H1 (cell line): ENCODE results near the gene HDHD5. TPM values are rescaled to one million over a fixed set of nuclear protein-coding genes. Genes with fewer than 3 reads are reported as not detected.
"Not testable (repeated sequence)": the region's sequence is repeated elsewhere in the genome, so short reads cannot be mapped to it uniquely, and the experiment has no call there.

Experiments
- CTCF ChIA-PET: fragments of 300-600 bp; sonication (Branson Sonifier 250); formaldehyde crosslinking; loops from one replicate; lab custom pipeline; 2021; ENCODE audit not compliant: partially characterized antibody; lab: Charles Lee
- POLR2A ChIA-PET: fragments of 300-600 bp; sonication (Branson Sonifier 250); formaldehyde crosslinking; loops from one replicate; lab custom pipeline; 2021; ENCODE audit warnings: inconsistent platforms; ENCODE audit not compliant: partially characterized antibody; lab: Charles Lee
- DNase-seq, 2 experiments: peaks; one replicate each; pipeline versions ENCODE4 v3.0.0 to v3.0.0-alpha.2; 2010 to 2022; ENCODE audit warnings: low spot score in 2 of 2, low read depth in 1 of 2, mixed read lengths in 1 of 2
- FAIRE-seq: peaks from 2 replicates; lab custom pipeline; 2011; peaks lifted over from hg19 to GRCh38; lab: Jason Lieb, UNC
- H2AFZ ChIP-seq: 2 replicates; pipeline ENCODE4 v1.8.1; 2012; ENCODE audit warnings: low read length, inconsistent platforms
- H2AK5ac ChIP-seq: 2 replicates; pipeline ENCODE4 v1.6.1; 2013; ENCODE audit warnings: low read depth, low read length
- H2BK120ac ChIP-seq: replicated peaks from 2 replicates; pipeline ENCODE3; 2013; ENCODE audit warnings: low read depth, low read length, inconsistent platforms
- H2BK12ac ChIP-seq: 2 replicates; pipeline ENCODE4 v1.6.1; 2013; ENCODE audit warnings: low read depth, low read length
- H2BK15ac ChIP-seq: 2 replicates; pipeline ENCODE4 v1.6.1; 2013; ENCODE audit warnings: low read length
- H2BK20ac ChIP-seq: 2 replicates; pipeline ENCODE4 v1.6.1; 2013; ENCODE audit warnings: low read length
- H2BK5ac ChIP-seq: 2 replicates; pipeline ENCODE4 v1.6.1; 2013; ENCODE audit warnings: low read depth, low read length
- H3K14ac ChIP-seq: 2 replicates; pipeline ENCODE4 v1.6.1; 2013; ENCODE audit warnings: inconsistent platforms; ENCODE audit not compliant: insufficient read length
- H3K18ac ChIP-seq: 2 replicates; pipeline ENCODE4 v1.6.1; 2013; ENCODE audit warnings: low read length; ENCODE audit errors: extremely low read depth
- H3K23ac ChIP-seq: 2 replicates; pipeline ENCODE4 v1.6.1; 2013; ENCODE audit warnings: inconsistent platforms; ENCODE audit not compliant: insufficient read length
- H3K23me2 ChIP-seq: 2 replicates; pipeline ENCODE4 v1.6.1; 2013; ENCODE audit warnings: low read depth, low read length
- H3K27ac ChIP-seq: 2 replicates; pipeline ENCODE4 v1.6.1; 2011; ENCODE audit warnings: low read depth, low read length, inconsistent platforms
- H3K27me3 ChIP-seq, 4 experiments: replicated peaks in 1 of 4; 1 replicate in 1 of 4; 2 replicates in 3 of 4; pipeline versions ENCODE4 v1.6.1 to v1.8.1; 2011 to 2013; ENCODE audit warnings: low read length in 3 of 4, mild to moderate bottlenecking in 3 of 4, inconsistent platforms in 2 of 4, mixed read lengths in 2 of 4, moderate library complexity in 1 of 4; ENCODE audit not compliant: control insufficient read depth in 3 of 4, insufficient read depth in 3 of 4; ENCODE audit errors: extremely low read depth in 1 of 4
- H3K36me3 ChIP-seq, 4 experiments: 2 replicates each; pipeline versions ENCODE4 v1.6.1 to v1.8.1; 2011 to 2013; ENCODE audit warnings: mild to moderate bottlenecking in 4 of 4, low read length in 3 of 4, moderate library complexity in 2 of 4, control low read depth in 1 of 4, inconsistent platforms in 1 of 4; ENCODE audit not compliant: insufficient read depth in 4 of 4, control insufficient read depth in 2 of 4
- H3K4ac ChIP-seq: replicated peaks from 2 replicates; pipeline ENCODE3; 2013; ENCODE audit warnings: low read length, low read depth, mixed read lengths, inconsistent platforms; ENCODE audit not compliant: insufficient read length
- H3K4me1 ChIP-seq, 4 experiments: replicated peaks in 1 of 4; 1 replicate in 1 of 4; 2 replicates in 3 of 4; pipeline versions ENCODE4 v1.6.1 to v1.8.1; 2011 to 2013; ENCODE audit warnings: low read length in 3 of 4, inconsistent platforms in 2 of 4, mixed read lengths in 1 of 4; ENCODE audit not compliant: insufficient read depth in 4 of 4, control insufficient read depth in 3 of 4
- H3K4me2 ChIP-seq, 2 experiments: 2 replicates each; pipeline versions ENCODE4 v1.6.1 to v1.8.1; 2011 to 2013; ENCODE audit warnings: low read depth in 2 of 2, low read length in 2 of 2, control low read depth in 1 of 2, inconsistent platforms in 1 of 2, mild to moderate bottlenecking in 1 of 2; ENCODE audit not compliant: insufficient read depth in 1 of 2
- H3K4me3 ChIP-seq, 4 experiments: fragments of 200-600, 300-600 bp in 1 of 4; sonication (generic), shearing (Covaris generic), sonication (Bioruptor Twin) in 1 of 4; 2 replicates each; pipeline versions ENCODE4 v1.5.1 to v1.8.1; 2011 to 2016; ENCODE audit warnings: low read length in 4 of 4, low read depth in 3 of 4, control low read depth in 2 of 4, inconsistent platforms in 2 of 4, mild to moderate bottlenecking in 2 of 4, mixed read lengths in 1 of 4, moderate library complexity in 1 of 4; ENCODE audit not compliant: insufficient read depth in 2 of 4; ENCODE audit errors: extremely low read depth in 1 of 4
- H3K56ac ChIP-seq: replicated peaks from 2 replicates; pipeline ENCODE3; 2013; ENCODE audit warnings: low read depth, mild to moderate bottlenecking, mixed read lengths, low read length, inconsistent platforms; ENCODE audit not compliant: insufficient read length
- H3K79me1 ChIP-seq: 2 replicates; pipeline ENCODE4 v1.6.1; 2013; ENCODE audit warnings: low read depth, low read length, control low read depth
- H3K79me2 ChIP-seq, 2 experiments: 2 replicates each; pipeline versions ENCODE4 v1.6.1 to v1.8.1; 2012 to 2013; ENCODE audit warnings: low read length in 2 of 2, mild to moderate bottlenecking in 2 of 2, inconsistent platforms in 1 of 2; ENCODE audit not compliant: insufficient read depth in 2 of 2, control insufficient read depth in 1 of 2
- H3K9ac ChIP-seq, 4 experiments: replicated peaks in 1 of 4; 1 replicate in 1 of 4; 2 replicates in 3 of 4; pipeline versions ENCODE4 v1.6.1 to v1.8.1; 2011 to 2013; ENCODE audit warnings: low read depth in 3 of 4, low read length in 3 of 4, control low read depth in 2 of 4, mild to moderate bottlenecking in 2 of 4, moderate library complexity in 2 of 4, inconsistent platforms in 1 of 4; ENCODE audit errors: extremely low read depth in 1 of 4
- H3K9me3 ChIP-seq, 2 experiments: 2 replicates each; pipeline versions ENCODE4 v1.6.1 to v1.8.1; 2012 to 2013; ENCODE audit warnings: mild to moderate bottlenecking in 2 of 2, moderate library complexity in 2 of 2, control low read depth in 1 of 2, inconsistent platforms in 1 of 2, low read depth in 1 of 2, low read length in 1 of 2, mixed read lengths in 1 of 2; ENCODE audit not compliant: insufficient read depth in 2 of 2
- H4K20me1 ChIP-seq, 2 experiments: replicated peaks in 1 of 2; 2 replicates each; pipeline versions ENCODE3 to v1.8.1; 2011 to 2013; ENCODE audit warnings: inconsistent platforms in 2 of 2, low read length in 2 of 2, mild to moderate bottlenecking in 1 of 2; ENCODE audit not compliant: insufficient read depth in 2 of 2, control insufficient read depth in 1 of 2
- H4K5ac ChIP-seq: 2 replicates; pipeline ENCODE4 v1.6.1; 2013; ENCODE audit warnings: low read length, low read depth, mixed read lengths, inconsistent platforms; ENCODE audit not compliant: insufficient read length
- H4K8ac ChIP-seq: 2 replicates; pipeline ENCODE4 v1.8.0; 2013; ENCODE audit warnings: mild to moderate bottlenecking, moderate library complexity, low read length, inconsistent platforms; ENCODE audit not compliant: insufficient read depth; ENCODE audit errors: extremely low read depth
- H4K91ac ChIP-seq: replicated peaks from 2 replicates; pipeline ENCODE3; 2013; ENCODE audit warnings: low read length, mixed read lengths, inconsistent platforms; ENCODE audit not compliant: insufficient read length
- WGBS, 2 experiments: shearing (Covaris generic) in 1 of 2; methylation state at CpG; one replicate each; pipeline versions ENCODE4 v1.1.6 to v1.1.7; 2013 to 2015; ENCODE audit warnings: low lambda C conversion rate in 2 of 2, mixed read lengths in 2 of 2, inconsistent platforms in 1 of 2, low coverage in 1 of 2, missing lambda C conversion rate in 1 of 2; ENCODE audit not compliant: insufficient replicate concordance in 2 of 2, insufficient coverage in 1 of 2, insufficient read length in 1 of 2; ENCODE audit errors: extremely low coverage in 1 of 2, missing lambda C conversion rate in 1 of 2; 5-methylcytosine and 5-hydroxymethylcytosine counted together
- polyA plus RNA-seq, 7 experiments: library from polyadenylated mRNA; depleted of rRNA in 3 of 7; stranded (reverse) in 5 of 7; unstranded in 2 of 7; fragments of >200 nt in 5 of 7; fragments of 200-250 nt in 2 of 7; gene quantifications; 1 replicate in 5 of 7; 2 replicates in 1 of 7; 4 replicates in 1 of 7; pipeline versions ENCODE4 v1.2.1 to v1.2.3, GENCODE V29; 2011 to 2013; ENCODE audit warnings: missing spikeins in 2 of 7, mixed read lengths in 2 of 7
- total RNA-seq: library from RNA; stranded (reverse); fragmentation: NEBNext Ultra II Directional; extraction: Animal tissue kit (Norgen Biotek cat#: 25700); gene quantifications from 2 replicates; pipeline ENCODE4 v1.2.1, GENCODE V29; 2021

Gene HDHD5
- total and polyA plus RNA-seq, 2 of the 8 experiments (the other 6 are each of a cell fraction or from before 2014, with no cell fraction given) = 68.3 to 123 TPM

GRCh38 chr22:17147458-17147857 lies 11.6 kb downstream of the HDHD5 start:
- H4K20me1 ChIP-seq = peaks cover 0 to 13% of the 10 kb centered on the region in 2 experiments
- H4K8ac ChIP-seq, H3K4me1 ChIP-seq, H3K27me3 ChIP-seq, H2AK5ac ChIP-seq, H3K23me2 ChIP-seq, H3K27ac ChIP-seq, H2BK120ac ChIP-seq, H2BK20ac ChIP-seq, H4K91ac ChIP-seq, H3K23ac ChIP-seq, H3K4me2 ChIP-seq, FAIRE-seq, H4K5ac ChIP-seq, H3K14ac ChIP-seq, H3K9me3 ChIP-seq, H3K9ac ChIP-seq, DNase-seq, H2AFZ ChIP-seq, H2BK12ac ChIP-seq, H3K4ac ChIP-seq, H3K4me3 ChIP-seq, H3K56ac ChIP-seq, H3K18ac ChIP-seq, H3K79me1 ChIP-seq, H2BK15ac ChIP-seq: not testable (repeated sequence)
- CTCF ChIA-PET = interaction anchor here (0.8 to 1.5 kb wide), 5 partner anchors 9 to 119 kb away, joined by 3 to 4 read pairs (median 3); no protein-coding TSS in a partner anchor
- POLR2A ChIA-PET = interaction anchor here (0.6 kb wide), 1 partner anchor 301 kb away, joined by 3 read pairs; no protein-coding TSS in a partner anchor
- 85% methylated on average over 30 of the region's 30 CpGs; no CpG with 5 or more reads in 1 of the 2 experiments for WGBS, 2 experiments
- peaks cover 0 to 17% (median 13%) of the 10 kb centered on the region in 4 experiments; a peak in 6 of 8 replicates for H3K36me3 ChIP-seq
- peaks cover 11 to 55% of the 10 kb centered on the region in 2 experiments; a peak in 3 of 4 replicates for H3K79me2 ChIP-seq
- peak overlapping the region; percentile 31; the same call in 1 of the 2 replicates for H2BK5ac ChIP-seq
